Measurements from ENCODE around the gene LRP2. TPM values are rescaled to one million over a fixed set of nuclear protein-coding genes. Genes with fewer than 3 reads are reported as not detected.

Gene LRP2
- total RNA-seq (2021) (0.59 to 1.2 TPM (median 1.0 TPM) in 3 replicates), Bru-seq, nascent RNA (percentile 22 among the genes with signal in this experiment)
- long read RNA-seq, experiment 1, partial matches to known transcripts: 0 of 3 reads
- long read RNA-seq, experiment 1, other reads (novel, unspliced or antisense): 3 of 3 reads
- long read RNA-seq, experiment 2: 0 reads
- long read RNA-seq, experiment 3: 0 reads

DNA sequence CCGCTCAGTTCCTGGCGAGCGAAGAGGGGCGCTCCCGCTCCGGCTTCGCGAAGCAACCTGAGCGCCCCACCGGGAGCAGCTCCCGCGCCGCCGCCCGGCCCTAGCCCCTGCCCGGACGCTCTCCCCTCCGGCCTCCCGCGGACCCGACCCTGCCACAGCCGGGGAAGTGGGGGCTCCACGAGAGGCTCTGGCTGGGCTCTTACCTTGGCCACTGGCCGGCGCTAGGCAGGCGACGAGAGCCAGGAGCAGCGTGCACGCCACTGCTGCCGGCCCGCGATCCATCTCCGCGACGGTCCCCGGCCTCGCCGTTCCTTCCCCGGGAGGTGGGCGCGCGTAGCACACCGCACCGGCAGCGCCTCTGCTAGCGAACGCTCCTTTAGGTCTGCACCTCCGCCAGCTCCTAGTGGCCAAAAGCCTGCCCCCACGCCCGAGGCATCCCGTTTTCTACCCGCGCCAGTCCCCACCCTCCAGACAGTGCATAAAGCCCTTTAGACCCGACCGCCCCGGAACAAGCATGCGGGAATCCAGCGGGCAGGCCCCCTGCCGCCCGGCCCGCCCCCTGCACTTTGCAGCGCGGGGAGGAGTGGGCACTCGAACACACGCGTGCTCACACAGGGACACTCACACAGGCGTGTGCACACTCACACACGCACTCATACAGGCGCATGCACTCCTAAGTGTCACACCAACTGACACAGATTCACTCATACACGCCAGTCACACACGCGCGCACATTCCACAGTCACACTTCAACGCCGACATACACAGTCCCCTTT lies at the start of gene LRP2:
LRP2 (minus strand) TSS at position 417 of the 776 bp plus-strand sequence; CDS start at position 282, 135 bp downstream.
- POLR2A ChIA-PET: no interaction called here
- no peaks in the 10 kb centered on the region for H3K9me3 Mint-ChIP-seq
- peak; percentile 13 for ATAC-seq
- peaks cover 90% of the 10 kb centered on the region for H3K27me3 Mint-ChIP-seq (ENCODE audit: low read depth)
- CTCF ChIA-PET: no interaction called here
- H3K36me3 Mint-ChIP-seq: no peaks in the 10 kb centered on the region
- DNase-seq (ENCODE audit: low spot score): peak; percentile 45
- H3K27ac Mint-ChIP-seq: no peak within 1 kb of the TSS
- H3K4me1 Mint-ChIP-seq: peaks cover 28% of the 10 kb centered on the region
- H3K4me3 Mint-ChIP-seq: peak within 1 kb of the TSS; percentile 90
- TF ChIP-seq, protein P1, sequence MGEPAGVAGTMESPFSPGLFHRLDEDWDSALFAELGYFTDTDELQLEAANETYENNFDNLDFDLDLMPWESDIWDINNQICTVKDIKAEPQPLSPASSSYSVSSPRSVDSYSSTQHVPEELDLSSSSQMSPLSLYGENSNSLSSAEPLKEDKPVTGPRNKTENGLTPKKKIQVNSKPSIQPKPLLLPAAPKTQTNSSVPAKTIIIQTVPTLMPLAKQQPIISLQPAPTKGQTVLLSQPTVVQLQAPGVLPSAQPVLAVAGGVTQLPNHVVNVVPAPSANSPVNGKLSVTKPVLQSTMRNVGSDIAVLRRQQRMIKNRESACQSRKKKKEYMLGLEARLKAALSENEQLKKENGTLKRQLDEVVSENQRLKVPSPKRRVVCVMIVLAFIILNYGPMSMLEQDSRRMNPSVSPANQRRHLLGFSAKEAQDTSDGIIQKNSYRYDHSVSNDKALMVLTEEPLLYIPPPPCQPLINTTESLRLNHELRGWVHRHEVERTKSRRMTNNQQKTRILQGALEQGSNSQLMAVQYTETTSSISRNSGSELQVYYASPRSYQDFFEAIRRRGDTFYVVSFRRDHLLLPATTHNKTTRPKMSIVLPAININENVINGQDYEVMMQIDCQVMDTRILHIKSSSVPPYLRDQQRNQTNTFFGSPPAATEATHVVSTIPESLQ (CRISPR knock-in tag; IDR thresholded peaks at IDR 0.05): 0 out of 2 replicates have a peak, but pooled peaks have one; percentile 41
- TF ChIP-seq GTF2I (CRISPR knock-in tag; conservative IDR thresholded peaks at IDR 0.05): no peak
- 0 out of 2 replicates have a peak, but pooled peaks have one; percentile 5 for TF ChIP-seq FOXP1 (CRISPR knock-in tag; IDR thresholded peaks at IDR 0.05; ENCODE audit: borderline replicate concordance)
- TF ChIP-seq, protein P2, sequence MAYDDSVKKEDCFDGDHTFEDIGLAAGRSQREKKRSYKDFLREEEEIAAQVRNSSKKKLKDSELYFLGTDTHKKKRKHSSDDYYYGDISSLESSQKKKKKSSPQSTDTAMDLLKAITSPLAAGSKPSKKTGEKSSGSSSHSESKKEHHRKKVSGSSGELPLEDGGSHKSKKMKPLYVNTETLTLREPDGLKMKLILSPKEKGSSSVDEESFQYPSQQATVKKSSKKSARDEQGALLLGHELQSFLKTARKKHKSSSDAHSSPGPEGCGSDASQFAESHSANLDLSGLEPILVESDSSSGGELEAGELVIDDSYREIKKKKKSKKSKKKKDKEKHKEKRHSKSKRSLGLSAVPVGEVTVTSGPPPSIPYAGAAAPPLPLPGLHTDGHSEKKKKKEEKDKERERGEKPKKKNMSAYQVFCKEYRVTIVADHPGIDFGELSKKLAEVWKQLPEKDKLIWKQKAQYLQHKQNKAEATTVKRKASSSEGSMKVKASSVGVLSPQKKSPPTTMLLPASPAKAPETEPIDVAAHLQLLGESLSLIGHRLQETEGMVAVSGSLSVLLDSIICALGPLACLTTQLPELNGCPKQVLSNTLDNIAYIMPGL (CRISPR knock-in tag; IDR thresholded peaks at IDR 0.05): peak; percentile 66; the same call in 1 of the 2 replicates
- TF ChIP-seq, protein P3, sequence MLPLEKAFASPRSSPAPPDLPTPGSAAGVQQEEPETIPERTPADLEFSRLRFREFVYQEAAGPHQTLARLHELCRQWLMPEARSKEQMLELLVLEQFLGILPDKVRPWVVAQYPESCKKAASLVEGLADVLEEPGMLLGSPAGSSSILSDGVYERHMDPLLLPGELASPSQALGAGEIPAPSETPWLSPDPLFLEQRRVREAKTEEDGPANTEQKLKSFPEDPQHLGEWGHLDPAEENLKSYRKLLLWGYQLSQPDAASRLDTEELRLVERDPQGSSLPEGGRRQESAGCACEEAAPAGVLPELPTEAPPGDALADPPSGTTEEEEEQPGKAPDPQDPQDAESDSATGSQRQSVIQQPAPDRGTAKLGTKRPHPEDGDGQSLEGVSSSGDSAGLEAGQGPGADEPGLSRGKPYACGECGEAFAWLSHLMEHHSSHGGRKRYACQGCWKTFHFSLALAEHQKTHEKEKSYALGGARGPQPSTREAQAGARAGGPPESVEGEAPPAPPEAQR (CRISPR knock-in tag; IDR thresholded peaks at IDR 0.05): no peak
- TF ChIP-seq TEAD4 (CRISPR knock-in tag; IDR thresholded peaks at IDR 0.05): peak; percentile 32; the same call in 1 of the 2 replicates
- 0 out of 2 replicates have a peak, but pooled peaks have one; percentile 45 for TF ChIP-seq MAX (CRISPR knock-in tag; IDR thresholded peaks at IDR 0.05)
- TF ChIP-seq ARID4B (CRISPR knock-in tag; IDR thresholded peaks at IDR 0.05; ENCODE audit: borderline replicate concordance): 0 out of 2 replicates have a peak, but pooled peaks have one; percentile 46
- TF ChIP-seq, protein P4, sequence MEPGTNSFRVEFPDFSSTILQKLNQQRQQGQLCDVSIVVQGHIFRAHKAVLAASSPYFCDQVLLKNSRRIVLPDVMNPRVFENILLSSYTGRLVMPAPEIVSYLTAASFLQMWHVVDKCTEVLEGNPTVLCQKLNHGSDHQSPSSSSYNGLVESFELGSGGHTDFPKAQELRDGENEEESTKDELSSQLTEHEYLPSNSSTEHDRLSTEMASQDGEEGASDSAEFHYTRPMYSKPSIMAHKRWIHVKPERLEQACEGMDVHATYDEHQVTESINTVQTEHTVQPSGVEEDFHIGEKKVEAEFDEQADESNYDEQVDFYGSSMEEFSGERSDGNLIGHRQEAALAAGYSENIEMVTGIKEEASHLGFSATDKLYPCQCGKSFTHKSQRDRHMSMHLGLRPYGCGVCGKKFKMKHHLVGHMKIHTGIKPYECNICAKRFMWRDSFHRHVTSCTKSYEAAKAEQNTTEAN (CRISPR knock-in tag; IDR thresholded peaks at IDR 0.05): peak; percentile 64; the same call in 1 of the 2 replicates
- no peak for TF ChIP-seq ZNF263 (CRISPR knock-in tag; IDR thresholded peaks at IDR 0.05; ENCODE audit: low read depth)
- TF ChIP-seq ESRRA (CRISPR knock-in tag; IDR thresholded peaks at IDR 0.05; ENCODE audit: borderline replicate concordance): 0 out of 2 replicates have a peak, but pooled peaks have one; percentile 39

All from WTC11 (cell line).